ENCODE measurements around the gene SLC28A1. TPM values are rescaled to one million over a fixed set of nuclear protein-coding genes. Genes with fewer than 3 reads are reported as not detected.

SLC28A1 gene
- total RNA-seq, 4 donors from 2014 or later = not detected

DNA sequence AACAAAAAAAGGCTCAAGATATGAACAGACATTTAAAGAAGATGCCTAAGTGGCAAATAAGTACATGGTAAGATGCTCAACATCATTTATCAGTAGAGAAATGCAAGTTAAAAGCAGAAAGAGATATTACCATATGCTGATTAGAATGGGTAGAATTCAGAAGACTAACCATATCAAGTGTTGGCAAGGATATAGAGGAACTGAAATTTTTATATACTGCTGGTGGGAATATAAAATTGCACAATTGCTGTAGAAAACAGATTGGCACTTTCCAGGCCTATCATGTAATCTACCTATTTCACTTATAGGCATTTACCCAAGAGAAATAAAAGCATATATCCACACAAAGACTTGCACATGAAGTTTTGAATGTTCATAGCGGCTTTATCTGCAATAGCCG, 17.1 kb downstream of the SLC28A1 start:
- Histone ChIP-seq H3K36me3 (no peaks in the 10 kb centered on the region), H3K27ac (no peak overlapping the region), H3K4me1 (peaks cover 0 to 4% (median 0%) of the 10 kb centered on the region in 4 donors), H3K9me3 (no peaks in the 10 kb centered on the region), H3K27me3 (no peaks in the 10 kb centered on the region), H3K4me3 (no peak overlapping the region)
- intact Hi-C loops (cut with DNase I; ENCODE audit: low total_unique reads) = no loop called here
- in situ Hi-C loops (cut with MboI; ENCODE audit: low pct_ligation_motif_present in 1 of 4, low pct_unique_long_range_greater_than_20kb in 1 of 4, low sequenced_read_pairs in 3 of 4) = loop anchor here in 1 of 4 donors (25.0 kb wide), 1 partner anchor 314 kb away; no protein-coding TSS in a partner anchor
- WGBS, 2 donors (ENCODE audit: low coverage in 1 of 2) = 92 to 93% methylated on average over 2 of the region's 2 CpGs
- no peak for TF ChIP-seq POLR2A (IDR thresholded peaks at IDR 0.05)
- TF ChIP-seq, protein P1, sequence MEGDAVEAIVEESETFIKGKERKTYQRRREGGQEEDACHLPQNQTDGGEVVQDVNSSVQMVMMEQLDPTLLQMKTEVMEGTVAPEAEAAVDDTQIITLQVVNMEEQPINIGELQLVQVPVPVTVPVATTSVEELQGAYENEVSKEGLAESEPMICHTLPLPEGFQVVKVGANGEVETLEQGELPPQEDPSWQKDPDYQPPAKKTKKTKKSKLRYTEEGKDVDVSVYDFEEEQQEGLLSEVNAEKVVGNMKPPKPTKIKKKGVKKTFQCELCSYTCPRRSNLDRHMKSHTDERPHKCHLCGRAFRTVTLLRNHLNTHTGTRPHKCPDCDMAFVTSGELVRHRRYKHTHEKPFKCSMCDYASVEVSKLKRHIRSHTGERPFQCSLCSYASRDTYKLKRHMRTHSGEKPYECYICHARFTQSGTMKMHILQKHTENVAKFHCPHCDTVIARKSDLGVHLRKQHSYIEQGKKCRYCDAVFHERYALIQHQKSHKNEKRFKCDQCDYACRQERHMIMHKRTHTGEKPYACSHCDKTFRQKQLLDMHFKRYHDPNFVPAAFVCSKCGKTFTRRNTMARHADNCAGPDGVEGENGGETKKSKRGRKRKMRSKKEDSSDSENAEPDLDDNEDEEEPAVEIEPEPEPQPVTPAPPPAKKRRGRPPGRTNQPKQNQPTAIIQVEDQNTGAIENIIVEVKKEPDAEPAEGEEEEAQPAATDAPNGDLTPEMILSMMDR (IDR thresholded peaks at IDR 0.05) = no peak
- no peak for TF ChIP-seq EP300 (IDR thresholded peaks at IDR 0.05; ENCODE audit: low read depth)
- no peak for TF ChIP-seq POLR2AphosphoS5 (IDR thresholded peaks at IDR 0.05)
- no peak for DNase-seq

DNA sequence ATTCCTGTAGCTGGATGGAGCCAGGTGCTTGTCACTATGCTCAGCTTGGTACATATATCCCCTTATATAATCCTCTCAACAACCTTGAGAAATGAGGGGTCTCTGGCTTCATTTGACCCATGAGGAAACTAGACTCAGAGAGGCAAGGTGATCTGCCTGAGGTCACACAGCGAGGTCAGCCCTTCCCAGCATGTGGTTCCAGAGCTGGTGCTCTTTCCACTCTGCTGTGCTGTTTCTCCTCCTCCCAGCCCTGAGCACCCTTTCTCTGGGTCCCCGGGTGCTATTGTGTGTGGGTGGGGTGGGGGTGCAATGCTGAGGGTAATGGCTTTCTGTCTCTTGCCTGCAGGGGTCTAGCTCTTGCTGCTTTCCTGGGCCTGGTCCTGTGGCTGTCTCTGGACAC, 19.3 kb downstream of the SLC28A1 start:
- WGBS, 2 donors (ENCODE audit: low coverage in 1 of 2) = 50 to 83% methylated on average over 1 to 2 of the region's 2 CpGs

DNA sequence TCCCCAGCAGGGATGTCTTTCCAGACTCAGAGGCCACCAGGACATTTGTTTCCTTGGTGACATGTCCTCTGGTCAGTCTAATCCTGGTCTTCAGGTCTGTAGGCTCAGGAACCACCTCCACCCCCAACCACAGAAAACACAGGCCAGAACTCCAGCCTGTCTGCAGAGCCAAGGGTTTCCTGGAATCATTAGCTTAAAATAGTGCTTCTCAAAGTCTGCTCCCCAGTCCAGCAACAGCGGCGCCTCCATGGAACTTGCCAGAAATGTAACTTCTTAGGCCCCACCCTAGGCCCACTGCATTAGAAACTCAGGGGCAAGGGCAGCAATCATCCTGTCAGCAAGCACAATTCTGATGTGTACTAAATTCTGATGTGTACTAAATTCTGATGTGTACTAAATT, 20.0 kb downstream of the SLC28A1 start:
- TF ChIP-seq, protein P1 (IDR thresholded peaks at IDR 0.05) = no peak
- no peak for TF ChIP-seq POLR2AphosphoS5 (IDR thresholded peaks at IDR 0.05)
- TF ChIP-seq POLR2A (IDR thresholded peaks at IDR 0.05) = no peak
- intact Hi-C loops (cut with DNase I; ENCODE audit: low total_unique reads) (no loop called here), in situ Hi-C loops (cut with MboI; ENCODE audit: low pct_ligation_motif_present in 1 of 4, low pct_unique_long_range_greater_than_20kb in 1 of 4, low sequenced_read_pairs in 3 of 4) (loop anchor here in 1 of 4 donors (25.0 kb wide), 1 partner anchor 317 kb away; no protein-coding TSS in a partner anchor)
- Histone ChIP-seq H3K9me3 (no peaks in the 10 kb centered on the region), H3K27ac (no peak overlapping the region), H3K36me3 (no peaks in the 10 kb centered on the region), H3K4me1 (peaks cover 0 to 4% (median 0%) of the 10 kb centered on the region in 4 donors), H3K4me3 (no peak overlapping the region), H3K27me3 (no peaks in the 10 kb centered on the region)
- 82% methylated on average over 2 of the region's 2 CpGs; no CpG with 5 or more reads in 1 of the 2 donors for WGBS, 2 donors (ENCODE audit: low coverage in 1 of 2)
- DNase-seq = no peak

More for the DNA sequence above, 19.3 kb downstream of the SLC28A1 start:
- TF ChIP-seq EP300 (IDR thresholded peaks at IDR 0.05; ENCODE audit: low read depth) (no peak), POLR2AphosphoS5 (IDR thresholded peaks at IDR 0.05) (no peak), POLR2A (IDR thresholded peaks at IDR 0.05) (no peak)
- TF ChIP-seq, protein P1 (IDR thresholded peaks at IDR 0.05) = no peak
- H3K27me3 ChIP-seq = no peaks in the 10 kb centered on the region
- no peak overlapping the region for H3K4me3 ChIP-seq
- no peaks in the 10 kb centered on the region for H3K36me3 ChIP-seq
- no peak overlapping the region for H3K27ac ChIP-seq
- H3K9me3 ChIP-seq = no peaks in the 10 kb centered on the region
- intact Hi-C loops (cut with DNase I; ENCODE audit: low total_unique reads) = no loop called here
- in situ Hi-C loops (cut with MboI; ENCODE audit: low pct_ligation_motif_present in 1 of 4, low pct_unique_long_range_greater_than_20kb in 1 of 4, low sequenced_read_pairs in 3 of 4) = loop anchor here in 1 of 4 donors (25.0 kb wide), 1 partner anchor 316 kb away; no protein-coding TSS in a partner anchor
- H3K4me1 ChIP-seq = peaks cover 0 to 4% (median 0%) of the 10 kb centered on the region in 4 donors
- DNase-seq = no peak

DNA sequence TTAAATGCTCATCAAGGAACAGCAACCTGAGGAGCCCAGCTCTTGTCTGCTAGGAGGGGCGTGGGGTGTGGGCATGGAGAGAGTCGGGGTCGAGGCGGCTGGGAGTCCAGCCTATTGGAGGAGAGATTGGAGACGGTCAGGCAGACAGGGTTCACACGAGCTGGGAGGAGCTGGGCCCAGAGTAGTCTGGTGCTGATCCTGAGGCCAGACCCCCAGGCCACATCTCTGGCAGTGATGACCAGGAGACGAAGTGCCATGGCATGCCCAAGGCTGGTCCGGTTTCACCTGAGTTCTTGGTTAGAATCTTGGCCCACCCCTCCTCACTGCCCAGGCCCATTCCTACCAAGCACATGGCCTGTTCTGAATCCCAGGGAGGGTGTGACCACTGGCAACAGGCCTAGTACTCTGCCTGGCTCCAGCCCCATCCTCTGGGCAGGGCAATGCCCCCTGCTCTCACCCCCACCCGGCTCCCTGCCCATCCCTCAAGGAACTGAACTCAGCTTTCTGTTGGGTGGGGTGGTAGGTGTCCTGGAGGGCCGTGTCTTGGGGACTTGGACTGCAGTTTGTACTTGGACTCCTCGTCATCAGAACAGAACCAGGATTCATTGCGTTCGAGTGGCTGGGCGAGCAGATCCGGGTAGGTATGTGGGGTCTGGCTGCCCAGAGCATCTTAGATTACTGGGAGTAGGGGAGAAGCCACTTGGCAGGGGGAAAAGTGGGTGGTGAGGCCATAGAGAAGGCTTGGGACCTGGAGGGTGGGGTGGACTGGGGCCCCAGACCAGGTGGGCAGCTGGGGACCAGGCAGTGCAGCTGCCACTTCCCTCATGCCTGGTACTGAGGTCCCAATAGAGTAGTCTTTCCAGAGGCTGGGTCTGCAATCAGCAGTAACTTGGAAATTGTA, 20.8 kb downstream of the SLC28A1 start:
- Histone ChIP-seq H3K27me3 (no peaks in the 10 kb centered on the region), H3K36me3 (no peaks in the 10 kb centered on the region), H3K4me1 (peaks cover 0 to 4% (median 0%) of the 10 kb centered on the region in 4 donors), H3K9me3 (no peaks in the 10 kb centered on the region), H3K27ac (no peak overlapping the region), H3K4me3 (no peak overlapping the region)
- TF ChIP-seq, protein P1 (IDR thresholded peaks at IDR 0.05) = no peak
- no peak for TF ChIP-seq POLR2A (IDR thresholded peaks at IDR 0.05)
- in situ Hi-C loops (cut with MboI; ENCODE audit: low pct_ligation_motif_present in 1 of 4, low pct_unique_long_range_greater_than_20kb in 1 of 4, low sequenced_read_pairs in 3 of 4) = loop anchor here in 1 of 4 donors (25.0 kb wide), 1 partner anchor 318 kb away; no protein-coding TSS in a partner anchor
- WGBS, 2 donors (ENCODE audit: low coverage in 1 of 2) = 84% methylated on average over 12 of the region's 15 CpGs; no CpG with 5 or more reads in 1 of the 2 donors
- intact Hi-C loops (cut with DNase I; ENCODE audit: low total_unique reads) = no loop called here
- no peak for DNase-seq
